OCI-LY3 (cell line): ENCODE results near the gene KLRK1.

ENCODE experiments used
- CTCF ChIP-seq: fragments of 200-600, 300-600 bp; sonication (generic); IDR thresholded peaks from 2 replicates; pipeline ENCODE4 v1.5.1; 2014; ENCODE audit warnings: antibody characterized with exemption, low read length, low read depth
- EZH2phosphoT487 ChIP-seq: fragments of 200-600 bp; shearing (Covaris generic); IDR thresholded peaks from 2 replicates; pipeline ENCODE4 v1.6.1; 2018; ENCODE audit warnings: antibody characterized with exemption, mixed run types, low read depth

GRCh38 chr12:10388624-10389413 lies 1.0 kb downstream of the KLRK1 start:
- TF ChIP-seq CTCF (no peak), EZH2phosphoT487 (no peak)
